Gastroesophageal sphincter (tissue), 4 donors: ENCODE measurements around the gene KRT32. TPM values are rescaled to one million over a fixed set of nuclear protein-coding genes. Genes with fewer than 3 reads are reported as not detected.

ENCODE experiments used
- ATAC-seq: fragments of 150-250 bp; one replicate; pipeline ENCODE4 v1.9.1; 2016; ENCODE audit warnings: mild to moderate bottlenecking, moderate library complexity
- H3K27ac ChIP-seq, 4 donors: fragments of 200-600 bp; sonication (generic) in 3 of 4; 1 replicate in 3 of 4; 2 replicates in 1 of 4; pipeline ENCODE4 v1.5.1; 2016 to 2019
- H3K27me3 ChIP-seq: fragments of 200-600 bp; sonication (generic); one replicate; pipeline ENCODE4 v1.5.1; 2019
- H3K36me3 ChIP-seq, 2 donors: fragments of 200-600 bp; sonication (generic); one replicate each; pipeline ENCODE4 v1.5.1; 2019; ENCODE audit warnings: control low read depth in 1 of 2
- H3K4me1 ChIP-seq, 3 donors: fragments of 200-600 bp; sonication (generic); 1 replicate in 2 of 3; 2 replicates in 1 of 3; pipeline ENCODE4 v1.5.1; 2016 to 2019; ENCODE audit warnings: control low read depth in 2 of 3
- H3K4me3 ChIP-seq, 2 donors: fragments of 200-600 bp; sonication (generic); one replicate each; pipeline ENCODE4 v1.5.1; 2019; ENCODE audit warnings: mild to moderate bottlenecking in 1 of 2, moderate library complexity in 1 of 2
- H3K9me3 ChIP-seq, 3 donors: fragments of 200-600 bp; sonication (generic); one replicate each; pipeline ENCODE4 v1.5.1; 2017 to 2019; ENCODE audit warnings: control low read depth in 2 of 3
- CTCF ChIP-seq, 4 experiments: fragments of 200-600 bp in 2 of 4; fragments of 450-650 bp in 2 of 4; sonication (generic) in 1 of 4; IDR thresholded peaks; one replicate each; pipeline ENCODE4 v1.5.1; 2017 to 2019; ENCODE audit warnings: antibody characterized with exemption in 4 of 4, mild to moderate bottlenecking in 2 of 4, moderate library complexity in 2 of 4
- EP300 ChIP-seq: sonication (generic); formaldehyde crosslinking; IDR thresholded peaks from one replicate; pipeline ENCODE4 v1.6.1; 2017; ENCODE audit warnings: antibody characterized with exemption, mild to moderate bottlenecking
- POLR2A ChIP-seq, 2 donors: fragments of 450-650 bp; IDR thresholded peaks; one replicate each; pipeline ENCODE4 v1.6.1; 2017; ENCODE audit warnings: antibody characterized with exemption in 2 of 2, mild to moderate bottlenecking in 2 of 2, moderate library complexity in 1 of 2
- POLR2AphosphoS5 ChIP-seq: sonication (generic); formaldehyde crosslinking; IDR thresholded peaks from one replicate; pipeline ENCODE4 v1.6.1; 2017; ENCODE audit warnings: antibody characterized with exemption
- WGBS, 2 donors: methylation state at CpG; one replicate each; pipeline ENCODE4 v1.1.5; 2018; ENCODE audit warnings: low coverage in 1 of 2; 5-methylcytosine and 5-hydroxymethylcytosine counted together
- total RNA-seq, 4 donors: library from RNA; depleted of rRNA; stranded (reverse); fragments of >200 nt; gene quantifications; one replicate each; pipeline ENCODE4 v1.1.0, GENCODE V29; 2016

The KRT32 gene
- total RNA-seq, 4 donors from 2014 or later: 0.13 TPM; not detected in 3

- no peak overlapping the region for H3K27ac ChIP-seq
- no peak for TF ChIP-seq CTCF (IDR thresholded peaks at IDR 0.05)
- no peak for TF ChIP-seq EP300
- no peak for TF ChIP-seq POLR2A (IDR thresholded peaks at IDR 0.05)
- TF ChIP-seq POLR2AphosphoS5: no peak
- H3K27me3 ChIP-seq: peaks cover 3% of the 10 kb centered on the region
- WGBS, 2 donors: 25 to 45% methylated on average over 1 to 3 of the region's 4 CpGs
- H3K36me3 ChIP-seq: no peaks in the 10 kb centered on the region
- H3K4me3 ChIP-seq: no peak overlapping the region
- H3K4me1 ChIP-seq: peaks cover 0 to 11% (median 5%) of the 10 kb centered on the region in 3 donors
- no peaks in the 10 kb centered on the region for H3K9me3 ChIP-seq
- ATAC-seq: peak; percentile 7
Measured at GRCh38 chr17:41492771-41493170, 25.6 kb upstream of the KRT32 start.

- Histone ChIP-seq H3K4me3 (no peak overlapping the region), H3K27ac (no peak overlapping the region), H3K4me1 (peaks cover 0 to 11% (median 5%) of the 10 kb centered on the region in 3 donors), H3K36me3 (no peaks in the 10 kb centered on the region), H3K27me3 (no peaks in the 10 kb centered on the region), H3K9me3 (no peaks in the 10 kb centered on the region)
- TF ChIP-seq CTCF (IDR thresholded peaks at IDR 0.05) (no peak), EP300 (no peak), POLR2A (IDR thresholded peaks at IDR 0.05) (no peak), POLR2AphosphoS5 (no peak)
- peak; percentile 32 for ATAC-seq
- WGBS, 2 donors: no CpG with 5 or more reads among the region's 6 CpGs
Measured at GRCh38 chr17:41492351-41492750, 25.2 kb upstream of the KRT32 start.

GRCh38 chr17:41491476-41491875 lies 24.3 kb upstream of the KRT32 start:
- no peaks in the 10 kb centered on the region for H3K36me3 ChIP-seq
- TF ChIP-seq POLR2A (IDR thresholded peaks at IDR 0.05): no peak
- no peak for TF ChIP-seq EP300
- TF ChIP-seq CTCF (IDR thresholded peaks at IDR 0.05): no peak
- no peak for TF ChIP-seq POLR2AphosphoS5
- no peaks in the 10 kb centered on the region for H3K9me3 ChIP-seq
- H3K4me1 ChIP-seq: peaks cover 0 to 11% (median 5%) of the 10 kb centered on the region in 3 donors
- no peak overlapping the region for H3K27ac ChIP-seq
- H3K4me3 ChIP-seq: no peak overlapping the region
- no peak for ATAC-seq
- WGBS, 2 donors: no CpG with 5 or more reads among the region's 2 CpGs
- no peaks in the 10 kb centered on the region for H3K27me3 ChIP-seq

- 79 to 80% methylated on average over 6 to 9 of the region's 10 CpGs for WGBS, 2 donors
- H3K27ac ChIP-seq: no peak overlapping the region
- no peaks in the 10 kb centered on the region for H3K9me3 ChIP-seq
- no peak overlapping the region for H3K4me3 ChIP-seq
- no peaks in the 10 kb centered on the region for H3K27me3 ChIP-seq
- no peak for TF ChIP-seq POLR2AphosphoS5
- TF ChIP-seq POLR2A (IDR thresholded peaks at IDR 0.05): no peak
- TF ChIP-seq EP300: no peak
- TF ChIP-seq CTCF (IDR thresholded peaks at IDR 0.05): no peak
- no peaks in the 10 kb centered on the region for H3K36me3 ChIP-seq
- H3K4me1 ChIP-seq: peaks cover 0 to 11% (median 5%) of the 10 kb centered on the region in 3 donors
- ATAC-seq: no peak
Measured at GRCh38 chr17:41490000-41490990, 23.1 kb upstream of the KRT32 start.

- H3K9me3 ChIP-seq: no peaks in the 10 kb centered on the region
Measured at GRCh38 chr17:41489531-41489930, 22.3 kb upstream of the KRT32 start, which contains the start of gene KRT36. KRT36 (minus strand) TSS chr17:41489910; CDS start chr17:41489864, 46 bp downstream.

More at GRCh38 chr17:41489531-41489930, 22.3 kb upstream of the KRT32 start, which contains the start of gene KRT36:
- H3K27me3 ChIP-seq: no peaks in the 10 kb centered on the region
- ATAC-seq: no peak
- H3K4me3 ChIP-seq: no peak within 1 kb of the TSS
- H3K36me3 ChIP-seq: no peaks in the 10 kb centered on the region
- no CpG with 5 or more reads among the region's 12 CpGs for WGBS, 2 donors
- peaks cover 0 to 11% (median 5%) of the 10 kb centered on the region in 3 donors for H3K4me1 ChIP-seq
- TF ChIP-seq POLR2AphosphoS5 (no peak), EP300 (no peak), CTCF (IDR thresholded peaks at IDR 0.05) (no peak)
- H3K27ac ChIP-seq: no peak within 1 kb of the TSS
